GM21529 (cell line): ENCODE results near the gene ADCY4.

Experiments
- ATAC-seq: cut with Tn5 transposase; IDR thresholded peaks from one replicate; pipeline ENCODE4 v1.9.1; 2021; ENCODE audit not compliant: unreplicated experiment

The ADCY4 gene

GRCh38 chr14:24300326-24300980, 34.4 kb downstream of the ADCY4 start:
- ATAC-seq, result no peak

GRCh38 chr14:24299255-24300191, 35.3 kb downstream of the ADCY4 start, which contains the start of the genes DHRS1 and NOP9:
Gene DHRS1 (minus strand): TSS chr14:24299780. CDS start chr14:24299106, 674 bp downstream.
Gene NOP9 (plus strand): TSS chr14:24299850. CDS start chr14:24299955, 105 bp downstream.
- peak; percentile 69 for ATAC-seq

- no peak for ATAC-seq
Measured at GRCh38 chr14:24298892-24299254, 36.0 kb downstream of the ADCY4 start.

GRCh38 chr14:24297190-24297964, 37.5 kb downstream of the ADCY4 start:
- ATAC-seq, result peak; percentile 27

GRCh38 chr14:24296341-24297157, 38.3 kb downstream of the ADCY4 start:
- ATAC-seq, result peak; percentile 49

- no peak for ATAC-seq
Measured at GRCh38 chr14:24293525-24293924, 41.3 kb downstream of the ADCY4 start.

- ATAC-seq, result no peak
Measured at GRCh38 chr14:24292118-24292807, 42.6 kb downstream of the ADCY4 start.

GRCh38 chr14:24291446-24292117, 43.3 kb downstream of the ADCY4 start:
- no peak for ATAC-seq

- no peak for ATAC-seq
Measured at GRCh38 chr14:24290746-24291145, 44.1 kb downstream of the ADCY4 start.

GRCh38 chr14:24289649-24290280, 45.1 kb downstream of the ADCY4 start:
- ATAC-seq, result peak; percentile 93

GRCh38 chr14:24286996-24287395, 47.9 kb downstream of the ADCY4 start:
- ATAC-seq, result no peak

GRCh38 chr14:24285351-24285750, 49.5 kb downstream of the ADCY4 start:
- no peak for ATAC-seq

GRCh38 chr14:24284501-24285035, 50.3 kb downstream of the ADCY4 start:
- ATAC-seq, result no peak

GRCh38 chr14:24283796-24284460, 50.9 kb downstream of the ADCY4 start:
- ATAC-seq, result no peak

- ATAC-seq, result no peak
Measured at GRCh38 chr14:24282736-24283135, 52.1 kb downstream of the ADCY4 start.

GRCh38 chr14:24281636-24282035, 53.2 kb downstream of the ADCY4 start:
- no peak for ATAC-seq

GRCh38 chr14:24280797-24281460, 53.9 kb downstream of the ADCY4 start:
- no peak for ATAC-seq
